H9 (cell line): ENCODE results near the gene EPHB2. TPM values are rescaled to one million over a fixed set of nuclear protein-coding genes. Genes with fewer than 3 reads are reported as not detected.

Experiments
- DNase-seq: peaks from one replicate; pipeline ENCODE4 v3.0.0-alpha.2; 2017
- H2AFZ ChIP-seq: one replicate; pipeline ENCODE4 v1.6.1; 2013; ENCODE audit warnings: mild to moderate bottlenecking, low read length, control low read depth, moderate library complexity
- H2AK5ac ChIP-seq: 2 replicates; pipeline ENCODE4 v1.6.1; 2013; ENCODE audit warnings: low read length, control low read depth, mixed read lengths; ENCODE audit not compliant: insufficient read length
- H2BK120ac ChIP-seq: one replicate; pipeline ENCODE4 v1.6.1; 2013; ENCODE audit warnings: low read depth, mild to moderate bottlenecking, low read length, control low read depth, inconsistent platforms; ENCODE audit not compliant: poor library complexity, severe bottlenecking
- H2BK12ac ChIP-seq: 2 replicates; pipeline ENCODE4 v1.6.1; 2013; ENCODE audit warnings: low read length, control low read depth, mixed read lengths, low read depth; ENCODE audit not compliant: insufficient read length
- H2BK15ac ChIP-seq: 2 replicates; pipeline ENCODE4 v1.6.1; 2013; ENCODE audit warnings: low read depth, low read length, control low read depth
- H2BK20ac ChIP-seq: one replicate; pipeline ENCODE4 v1.6.1; 2013; ENCODE audit warnings: low read depth, mild to moderate bottlenecking, low read length, control low read depth, inconsistent platforms; ENCODE audit not compliant: poor library complexity, severe bottlenecking
- H2BK5ac ChIP-seq: 2 replicates; pipeline ENCODE4 v1.6.1; 2013; ENCODE audit warnings: low read length, control low read depth, mixed read lengths; ENCODE audit not compliant: insufficient read length
- H3K14ac ChIP-seq: 2 replicates; pipeline ENCODE4 v1.6.1; 2013; ENCODE audit warnings: low read length, control low read depth; ENCODE audit not compliant: insufficient read depth
- H3K18ac ChIP-seq: 2 replicates; pipeline ENCODE4 v1.6.1; 2013; ENCODE audit warnings: low read depth, mild to moderate bottlenecking, mixed read lengths, low read length, control low read depth; ENCODE audit not compliant: insufficient read length
- H3K23ac ChIP-seq: 2 replicates; pipeline ENCODE4 v1.6.1; 2013; ENCODE audit warnings: low read length, control low read depth, mixed read lengths, low read depth; ENCODE audit not compliant: insufficient read length
- H3K23me2 ChIP-seq: 2 replicates; pipeline ENCODE4 v1.6.1; 2013; ENCODE audit warnings: low read depth, mild to moderate bottlenecking, mixed read lengths, low read length, control low read depth; ENCODE audit not compliant: insufficient read length, poor library complexity, severe bottlenecking
- H3K27ac ChIP-seq: 2 replicates; pipeline ENCODE4 v1.5.1; 2013; ENCODE audit warnings: low read length, control low read depth, mixed read lengths, low read depth; ENCODE audit not compliant: insufficient read length
- H3K27me3 ChIP-seq: 2 replicates; pipeline ENCODE4 v1.6.1; 2013; ENCODE audit warnings: low read length, control low read depth, inconsistent platforms; ENCODE audit not compliant: insufficient read depth
- H3K4ac ChIP-seq: 2 replicates; pipeline ENCODE4 v1.6.1; 2013; ENCODE audit warnings: low read depth, mild to moderate bottlenecking, control low read depth, inconsistent platforms, low read length, moderate library complexity
- H3K4me1 ChIP-seq: 2 replicates; pipeline ENCODE4 v1.6.1; 2013; ENCODE audit warnings: low read length, control low read depth, inconsistent platforms; ENCODE audit not compliant: insufficient read depth
- H3K4me2 ChIP-seq: 2 replicates; pipeline ENCODE4 v1.6.1; 2013; ENCODE audit warnings: low read length, control low read depth, mixed read lengths; ENCODE audit not compliant: insufficient read length, insufficient read depth
- H3K56ac ChIP-seq: 2 replicates; pipeline ENCODE4 v1.6.1; 2013; ENCODE audit warnings: low read depth, mild to moderate bottlenecking, mixed read lengths, low read length, control low read depth; ENCODE audit not compliant: insufficient read length
- H3K79me1 ChIP-seq: 2 replicates; pipeline ENCODE4 v1.6.1; 2013; ENCODE audit warnings: low read depth, mild to moderate bottlenecking, moderate library complexity, low read length, control low read depth, inconsistent platforms; ENCODE audit not compliant: insufficient read depth, poor library complexity, severe bottlenecking
- H3K79me2 ChIP-seq: 2 replicates; pipeline ENCODE4 v1.6.1; 2013; ENCODE audit warnings: low read length, control low read depth, inconsistent platforms; ENCODE audit not compliant: insufficient read depth
- H3K9ac ChIP-seq: 2 replicates; pipeline ENCODE4 v1.6.1; 2013; ENCODE audit warnings: low read length, control low read depth, mixed read lengths; ENCODE audit not compliant: insufficient read length; ENCODE audit errors: extremely low read depth
- H3K9me3 ChIP-seq: one replicate; pipeline ENCODE4 v1.6.1; 2013; ENCODE audit warnings: low read depth, low read length, inconsistent platforms; ENCODE audit not compliant: control insufficient read depth
- H3T11ph ChIP-seq: one replicate; pipeline ENCODE4 v1.6.1; 2013; ENCODE audit warnings: mild to moderate bottlenecking, low read length, control low read depth, inconsistent platforms
- H4K20me1 ChIP-seq: one replicate; pipeline ENCODE4 v1.6.1; 2013; ENCODE audit not compliant: control insufficient read depth, insufficient read length, insufficient read depth
- H4K5ac ChIP-seq: 2 replicates; pipeline ENCODE4 v1.6.1; 2013; ENCODE audit warnings: low read depth, mild to moderate bottlenecking, mixed read lengths, low read length, control low read depth; ENCODE audit not compliant: insufficient read length
- H4K8ac ChIP-seq: replicated peaks from 2 replicates; pipeline ENCODE4 v1.6.1; 2013; ENCODE audit warnings: low read length, control low read depth, mixed read lengths, low read depth; ENCODE audit not compliant: insufficient read length
- H4K91ac ChIP-seq: 2 replicates; pipeline ENCODE4 v1.6.1; 2013; ENCODE audit warnings: low read depth, mild to moderate bottlenecking, moderate library complexity, mixed read lengths, low read length, control low read depth; ENCODE audit not compliant: insufficient read length
- H3K27ac Mint-ChIP-seq, 3 experiments: 2 replicates in 2 of 3; 3 replicates in 1 of 3; pipeline ENCODE4 v1.8.0; 2020 to 2021; ENCODE audit warnings: mixed read lengths in 3 of 3, mild to moderate bottlenecking in 1 of 3, moderate library complexity in 1 of 3
- H3K27me3 Mint-ChIP-seq: 2 replicates; pipeline ENCODE4 v1.8.0; 2021; ENCODE audit warnings: low read depth, mild to moderate bottlenecking, moderate library complexity, mixed read lengths
- H3K36me3 Mint-ChIP-seq, 3 experiments: 2 replicates in 2 of 3; 3 replicates in 1 of 3; pipeline ENCODE4 v1.8.0; 2020 to 2021; ENCODE audit warnings: low read depth in 3 of 3, mixed read lengths in 3 of 3; ENCODE audit not compliant: insufficient read depth in 1 of 3
- H3K4me1 Mint-ChIP-seq, 2 experiments: 2 replicates each; pipeline ENCODE4 v1.8.0; 2020; ENCODE audit warnings: mixed read lengths in 2 of 2
- H3K4me3 Mint-ChIP-seq, 2 experiments: 2 replicates in 1 of 2; 3 replicates in 1 of 2; pipeline ENCODE4 v1.8.0; 2020 to 2021; ENCODE audit warnings: mild to moderate bottlenecking in 2 of 2, mixed read lengths in 2 of 2, moderate library complexity in 1 of 2
- H3K9me3 Mint-ChIP-seq, 2 experiments: 2 replicates in 1 of 2; 3 replicates in 1 of 2; pipeline ENCODE4 v1.8.0; 2020; ENCODE audit warnings: mild to moderate bottlenecking in 2 of 2, mixed read lengths in 2 of 2, moderate library complexity in 1 of 2
- CTCF ChIP-seq: fragments of 200-600 bp; sonication (generic); conservative IDR thresholded peaks from 3 replicates; pipeline ENCODE4 v1.8.0; 2021; ENCODE audit warnings: antibody characterized with exemption, mild to moderate bottlenecking
- WGBS: extraction: QIAGEN DNeasy Blood & Tissue Kit; methylation state at CpG from one replicate; pipeline ENCODE4 v1.1.7; 2013; ENCODE audit warnings: missing lambda C conversion rate, low lambda C conversion rate, mixed read lengths; ENCODE audit not compliant: insufficient read length; ENCODE audit errors: extremely low coverage; 5-methylcytosine and 5-hydroxymethylcytosine counted together
- total RNA-seq: library from RNA; stranded (reverse); gene quantifications from 2 replicates; pipeline ENCODE4 v1.2.1, GENCODE V29; 2021

EPHB2 gene
- total RNA-seq, 1 experiment from 2014 or later: 9.5 TPM

DNA sequence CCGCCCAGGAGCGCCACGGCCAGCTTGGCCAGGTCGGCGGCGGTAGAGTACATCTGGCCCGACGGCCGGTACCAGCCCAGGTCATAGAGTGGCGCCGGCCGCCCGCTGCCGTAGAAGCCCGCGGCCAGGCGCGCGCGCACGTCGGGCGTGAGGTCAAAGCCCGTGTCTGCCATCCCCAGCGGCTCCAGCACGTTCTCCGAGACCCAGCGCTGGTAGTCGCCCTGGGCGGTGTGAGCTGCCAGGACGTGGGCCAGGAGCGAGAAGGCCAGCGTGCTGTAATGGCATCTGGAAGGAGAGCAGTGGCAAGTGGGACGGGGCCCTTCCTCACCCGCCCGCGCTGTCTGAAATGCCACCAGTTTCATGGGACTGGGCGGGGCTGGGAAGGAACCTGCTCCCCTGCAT lies 243.1 kb downstream of the EPHB2 start:
- no peak for TF ChIP-seq CTCF
- H3K9me3 Mint-ChIP-seq: peaks cover 0 to 3% of the 10 kb centered on the region in 2 experiments; a peak in 2 of 5 replicates

More for the DNA sequence above, 243.1 kb downstream of the EPHB2 start:
- no peak overlapping the region; a peak in 1 of 7 replicates for H3K27ac Mint-ChIP-seq
- Histone ChIP-seq H3K79me2 (no peaks in the 10 kb centered on the region), H2BK20ac (no peak overlapping the region), H3K23me2 (no peaks in the 10 kb centered on the region), H3K14ac (no peak overlapping the region), H2BK12ac (no peak overlapping the region), H3K4me2 (no peak overlapping the region), H2BK5ac (no peak overlapping the region), H3K4me1 (no peaks in the 10 kb centered on the region), H2AK5ac (no peak overlapping the region), H4K5ac (no peak overlapping the region), H3K27me3 (no peaks in the 10 kb centered on the region; the same call in 1 of the 2 replicates), H3K18ac (no peak overlapping the region), H4K91ac (no peak overlapping the region), H3K56ac (no peak overlapping the region), H2AFZ (no peak overlapping the region), H3T11ph (no peak overlapping the region), H3K27ac (no peak overlapping the region), H4K20me1 (no peaks in the 10 kb centered on the region), H3K9ac (no peak overlapping the region), H3K23ac (no peak overlapping the region), H4K8ac (no peak overlapping the region), H3K9me3 (no peaks in the 10 kb centered on the region), H3K79me1 (no peaks in the 10 kb centered on the region), H2BK120ac (no peak overlapping the region), H3K4ac (no peak overlapping the region), H2BK15ac (no peak overlapping the region)
- H3K36me3 Mint-ChIP-seq: no peaks in the 10 kb centered on the region
- DNase-seq: peak; percentile 44
- peaks cover 6% of the 10 kb centered on the region for H3K27me3 Mint-ChIP-seq
- H3K4me3 Mint-ChIP-seq: no peak overlapping the region
- H3K4me1 Mint-ChIP-seq: no peaks in the 10 kb centered on the region
- WGBS: no CpG with 5 or more reads among the region's 38 CpGs
